ENCODE data around the gene ITIH6.
"Not testable (repeated sequence)": the region's sequence is repeated elsewhere in the genome, so short reads cannot be mapped to it uniquely, and the experiment has no call there.

Gene ITIH6

GRCh38 chrX:54842607-54843006 is 44.6 kb upstream of the ITIH6 start:
- Histone ChIP-seq H2BK120ac (ENCODE audit: low read depth, low read length) (no peak overlapping the region), H3K9ac (ENCODE audit: low read length) (no peak overlapping the region), H2BK12ac (ENCODE audit: low read length in 2 of 2) (no peak overlapping the region), H3K4ac (ENCODE audit: low read depth in 1 of 2, low read length in 2 of 2) (no peak overlapping the region), H3K4me2 (ENCODE audit: low read length, poor library complexity, severe bottlenecking) (no peak overlapping the region), H3K27me3 (ENCODE audit: control insufficient read depth in 1 of 2, insufficient read depth in 1 of 2, low read length in 2 of 2) (peaks cover 0 to 24% of the 10 kb centered on the region in 2 experiments), H4K8ac (ENCODE audit: low read length) (no peak overlapping the region), H2AK5ac (ENCODE audit: low read length, severe bottlenecking) (no peak overlapping the region), H3K9me3 (ENCODE audit: control insufficient read depth, low read length) (peaks cover 2% of the 10 kb centered on the region), H3K27ac (ENCODE audit: low read length, poor library complexity, severe bottlenecking) (no peak overlapping the region), H3K79me1 (replicated peaks; ENCODE audit: low read length, poor library complexity, severe bottlenecking) (no peaks in the 10 kb centered on the region), H3K4me1 (ENCODE audit: control insufficient read depth, insufficient read depth, low read depth, low read length) (no peaks in the 10 kb centered on the region), H3K18ac (ENCODE audit: low read depth in 1 of 2, low read length in 2 of 2) (no peak overlapping the region), H2BK15ac (ENCODE audit: low read depth, poor library complexity, severe bottlenecking) (no peak overlapping the region), H2BK5ac (ENCODE audit: low read depth, low read length, poor library complexity, severe bottlenecking) (no peak overlapping the region), H3K23ac (ENCODE audit: low read length in 2 of 2) (no peak overlapping the region), H3K14ac (ENCODE audit: low read length in 2 of 2) (no peak overlapping the region), H2AFZ (ENCODE audit: low read depth, low read length) (no peak overlapping the region), H3K36me3 (ENCODE audit: control insufficient read depth in 1 of 2, insufficient read depth in 2 of 2, low read depth in 1 of 2, low read length in 2 of 2) (no peaks in the 10 kb centered on the region), H3K4me3 (ENCODE audit: insufficient read depth in 1 of 2, low read depth in 1 of 2, low read length in 2 of 2) (no peak overlapping the region), H4K91ac (ENCODE audit: low read length) (no peak overlapping the region)
- DNase-seq = no peak
- 33% methylated on average over 1 of the region's 1 CpG for WGBS

GRCh38 chrX:54841184-54841874 is 43.3 kb upstream of the ITIH6 start:
- not testable (repeated sequence) for H2BK15ac ChIP-seq (ENCODE audit: low read depth, poor library complexity, severe bottlenecking); H2BK12ac ChIP-seq (ENCODE audit: low read length in 2 of 2); H2BK120ac ChIP-seq (ENCODE audit: low read depth, low read length); H3K4me3 ChIP-seq (ENCODE audit: insufficient read depth in 1 of 2, low read depth in 1 of 2, low read length in 2 of 2); H3K4me2 ChIP-seq (ENCODE audit: low read length, poor library complexity, severe bottlenecking); H3K27ac ChIP-seq (ENCODE audit: low read length, poor library complexity, severe bottlenecking); H4K91ac ChIP-seq (ENCODE audit: low read length); H3K79me1 ChIP-seq (replicated peaks; ENCODE audit: low read length, poor library complexity, severe bottlenecking); H3K4me1 ChIP-seq (ENCODE audit: control insufficient read depth, insufficient read depth, low read depth, low read length); H3K9ac ChIP-seq (ENCODE audit: low read length); H2BK5ac ChIP-seq (ENCODE audit: low read depth, low read length, poor library complexity, severe bottlenecking); H3K36me3 ChIP-seq (ENCODE audit: control insufficient read depth in 1 of 2, insufficient read depth in 2 of 2, low read depth in 1 of 2, low read length in 2 of 2); H4K8ac ChIP-seq (ENCODE audit: low read length); H2AFZ ChIP-seq (ENCODE audit: low read depth, low read length); H2AK5ac ChIP-seq (ENCODE audit: low read length, severe bottlenecking); H3K23ac ChIP-seq (ENCODE audit: low read length in 2 of 2); H3K9me3 ChIP-seq (ENCODE audit: control insufficient read depth, low read length); H3K14ac ChIP-seq (ENCODE audit: low read length in 2 of 2); H3K4ac ChIP-seq (ENCODE audit: low read depth in 1 of 2, low read length in 2 of 2); H3K18ac ChIP-seq (ENCODE audit: low read depth in 1 of 2, low read length in 2 of 2)
- WGBS = 0% methylated on average over 1 of the region's 3 CpGs
- peaks cover 0 to 29% of the 10 kb centered on the region in 2 experiments for H3K27me3 ChIP-seq (ENCODE audit: control insufficient read depth in 1 of 2, insufficient read depth in 1 of 2, low read length in 2 of 2)
- DNase-seq = peak; percentile 7

DNA sequence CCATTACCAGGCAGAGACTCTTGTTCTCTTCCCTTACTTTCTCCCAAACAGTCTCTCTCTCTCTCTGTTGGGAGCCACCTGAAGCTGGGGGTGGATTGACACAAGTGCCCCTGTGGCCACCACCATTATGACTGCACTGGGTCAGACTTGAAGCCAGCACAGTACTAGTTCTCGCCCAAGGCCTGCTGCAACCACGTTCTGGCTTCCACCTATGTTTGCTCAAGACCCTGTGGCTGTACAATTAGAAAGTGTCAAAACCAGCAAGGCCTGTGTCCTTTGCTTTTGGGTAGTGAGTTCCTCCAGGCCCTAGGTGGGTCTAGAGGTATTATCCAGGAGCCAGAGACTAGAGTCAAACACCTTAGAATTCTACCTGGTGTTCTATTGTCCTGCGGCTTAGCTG is 40.5 kb upstream of the ITIH6 start:
- no peaks in the 10 kb centered on the region for H3K36me3 ChIP-seq (ENCODE audit: control insufficient read depth in 1 of 2, insufficient read depth in 2 of 2, low read depth in 1 of 2, low read length in 2 of 2)
- no peak overlapping the region for H3K18ac ChIP-seq (ENCODE audit: low read depth in 1 of 2, low read length in 2 of 2)
- no peaks in the 10 kb centered on the region for H3K79me1 ChIP-seq (replicated peaks; ENCODE audit: low read length, poor library complexity, severe bottlenecking)
- H3K4me1 ChIP-seq (ENCODE audit: control insufficient read depth, insufficient read depth, low read depth, low read length) = no peaks in the 10 kb centered on the region
- no peak overlapping the region for H2BK12ac ChIP-seq (ENCODE audit: low read length in 2 of 2)
- no peak overlapping the region for H3K27ac ChIP-seq (ENCODE audit: low read length, poor library complexity, severe bottlenecking)
- H2BK5ac ChIP-seq (ENCODE audit: low read depth, low read length, poor library complexity, severe bottlenecking) = no peak overlapping the region
- no peak overlapping the region for H3K9ac ChIP-seq (ENCODE audit: low read length)
- H2AFZ ChIP-seq (ENCODE audit: low read depth, low read length) = no peak overlapping the region
- H2BK15ac ChIP-seq (ENCODE audit: low read depth, poor library complexity, severe bottlenecking) = no peak overlapping the region
- H4K8ac ChIP-seq (ENCODE audit: low read length) = no peak overlapping the region
- H3K4me2 ChIP-seq (ENCODE audit: low read length, poor library complexity, severe bottlenecking) = no peak overlapping the region
- no peak overlapping the region for H2BK120ac ChIP-seq (ENCODE audit: low read depth, low read length)
- H3K9me3 ChIP-seq (ENCODE audit: control insufficient read depth, low read length) = peaks cover 6% of the 10 kb centered on the region
- no peak overlapping the region for H3K4me3 ChIP-seq (ENCODE audit: insufficient read depth in 1 of 2, low read depth in 1 of 2, low read length in 2 of 2)
- no peak overlapping the region for H3K23ac ChIP-seq (ENCODE audit: low read length in 2 of 2)
- 90% methylated on average over 2 of the region's 3 CpGs for WGBS
- H3K27me3 ChIP-seq (ENCODE audit: control insufficient read depth in 1 of 2, insufficient read depth in 1 of 2, low read length in 2 of 2) = peaks cover 0 to 30% of the 10 kb centered on the region in 2 experiments
- H3K4ac ChIP-seq (ENCODE audit: low read depth in 1 of 2, low read length in 2 of 2) = no peak overlapping the region
- H4K91ac ChIP-seq (ENCODE audit: low read length) = no peak overlapping the region
- H3K14ac ChIP-seq (ENCODE audit: low read length in 2 of 2) = no peak overlapping the region
- H2AK5ac ChIP-seq (ENCODE audit: low read length, severe bottlenecking) = no peak overlapping the region
- DNase-seq = no peak

DNA sequence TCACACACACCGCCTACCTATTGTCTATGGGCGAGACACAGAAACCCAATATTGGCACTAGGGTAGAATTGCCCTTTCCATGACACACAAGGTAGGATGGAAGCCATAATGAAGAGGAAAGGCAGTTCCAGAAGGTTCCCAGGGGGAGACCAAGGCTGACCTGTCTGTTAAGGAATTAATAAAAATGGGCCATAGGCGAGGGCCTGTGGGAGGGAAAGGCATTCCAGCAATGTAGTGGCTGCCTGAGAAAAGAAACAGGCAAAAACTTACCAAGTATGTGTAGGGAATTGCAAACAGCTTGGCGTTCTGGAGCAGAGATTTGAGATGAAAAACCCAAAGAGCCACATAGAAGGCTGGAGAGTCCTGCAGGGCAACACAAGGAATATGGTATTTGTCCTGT is 28.5 kb upstream of the ITIH6 start:
- H3K4me3 ChIP-seq (ENCODE audit: insufficient read depth in 1 of 2, low read depth in 1 of 2, low read length in 2 of 2) = no peak overlapping the region
- H3K9me3 ChIP-seq (ENCODE audit: control insufficient read depth, low read length) = peaks cover 4% of the 10 kb centered on the region
- H4K8ac ChIP-seq (ENCODE audit: low read length) = no peak overlapping the region
- H3K23ac ChIP-seq (ENCODE audit: low read length in 2 of 2) = no peak overlapping the region
- H2AFZ ChIP-seq (ENCODE audit: low read depth, low read length) = no peak overlapping the region
- 80% methylated on average over 4 of the region's 4 CpGs for WGBS
- no peak overlapping the region for H2AK5ac ChIP-seq (ENCODE audit: low read length, severe bottlenecking)
- H2BK15ac ChIP-seq (ENCODE audit: low read depth, poor library complexity, severe bottlenecking) = no peak overlapping the region
- no peak overlapping the region for H3K18ac ChIP-seq (ENCODE audit: low read depth in 1 of 2, low read length in 2 of 2)
- H3K79me1 ChIP-seq (replicated peaks; ENCODE audit: low read length, poor library complexity, severe bottlenecking) = no peaks in the 10 kb centered on the region
- H3K9ac ChIP-seq (ENCODE audit: low read length) = no peak overlapping the region
- H3K14ac ChIP-seq (ENCODE audit: low read length in 2 of 2) = no peak overlapping the region
- no peaks in the 10 kb centered on the region for H3K36me3 ChIP-seq (ENCODE audit: control insufficient read depth in 1 of 2, insufficient read depth in 2 of 2, low read depth in 1 of 2, low read length in 2 of 2)
- no peak overlapping the region for H4K91ac ChIP-seq (ENCODE audit: low read length)
- no peak for DNase-seq
- peaks cover 0 to 6% of the 10 kb centered on the region in 2 experiments for H3K27me3 ChIP-seq (ENCODE audit: control insufficient read depth in 1 of 2, insufficient read depth in 1 of 2, low read length in 2 of 2)
- H3K4ac ChIP-seq (ENCODE audit: low read depth in 1 of 2, low read length in 2 of 2) = no peak overlapping the region
- H3K27ac ChIP-seq (ENCODE audit: low read length, poor library complexity, severe bottlenecking) = no peak overlapping the region
- no peaks in the 10 kb centered on the region for H3K4me1 ChIP-seq (ENCODE audit: control insufficient read depth, insufficient read depth, low read depth, low read length)
- no peak overlapping the region for H2BK12ac ChIP-seq (ENCODE audit: low read length in 2 of 2)
- H3K4me2 ChIP-seq (ENCODE audit: low read length, poor library complexity, severe bottlenecking) = no peak overlapping the region
- no peak overlapping the region for H2BK5ac ChIP-seq (ENCODE audit: low read depth, low read length, poor library complexity, severe bottlenecking)
- no peak overlapping the region for H2BK120ac ChIP-seq (ENCODE audit: low read depth, low read length)
